Measurements from ENCODE around the gene ERBB3.
"Not testable (repeated sequence)": the region's sequence is repeated elsewhere in the genome, so short reads cannot be mapped to it uniquely, and the experiment has no call there.

Gene ERBB3

DNA sequence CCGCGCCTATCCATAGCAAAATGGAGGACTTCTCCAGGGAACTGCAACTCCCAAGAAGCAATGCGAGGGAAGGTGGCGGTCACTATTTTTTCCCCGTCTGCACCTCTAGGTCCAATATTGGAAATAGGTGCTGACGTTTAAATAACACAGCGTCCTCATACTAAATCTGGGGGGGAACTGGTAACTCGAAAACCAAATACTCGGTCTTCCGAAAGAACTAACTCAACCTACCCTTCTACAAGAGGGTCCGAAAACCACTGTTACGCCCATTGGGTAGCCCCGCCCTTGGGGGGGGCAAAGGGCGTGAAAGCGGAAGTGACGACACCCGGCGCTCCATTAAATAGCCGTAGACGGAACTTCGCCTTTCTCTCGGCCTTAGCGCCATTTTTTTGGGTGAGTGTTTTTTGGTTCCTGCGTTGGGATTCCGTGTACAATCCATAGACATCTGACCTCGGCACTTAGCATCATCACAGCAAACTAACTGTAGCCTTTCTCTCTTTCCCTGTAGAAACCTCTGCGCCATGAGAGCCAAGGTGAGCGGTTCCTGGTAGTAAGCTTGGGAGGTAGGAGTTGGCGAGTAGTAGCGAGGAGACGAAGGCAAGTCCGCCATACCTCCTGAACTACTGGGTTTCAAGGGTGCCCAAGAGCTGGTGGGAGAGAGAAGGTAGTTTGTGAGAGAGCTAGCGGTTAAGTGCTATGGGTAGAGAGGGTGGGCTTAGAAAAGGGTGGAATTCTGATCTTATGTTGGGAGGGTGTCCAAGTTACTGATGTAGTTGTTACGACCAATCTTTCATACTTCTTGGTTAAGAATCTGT is 36.5 kb downstream of the ERBB3 start, which contains the start of gene RPL41:
Gene RPL41 (plus strand): TSS at position 367 of the 815 bp plus-strand sequence.
- peak; percentile 93 to 95 for DNase-seq

- not testable (repeated sequence) for DNase-seq
These were observed 37.2 kb downstream of the ERBB3 start for GRCh38 chr12:56117082-56117706.

- DNase-seq = peak; percentile 99
These were observed 38.1 kb downstream of the ERBB3 start, which contains the start of gene ZC3H10 for GRCh38 chr12:56117778-56118687. Gene ZC3H10, plus strand, starts transcription at chr12:56118266. Its CDS starts 2,297 bp downstream, at chr12:56120563.

DNA sequence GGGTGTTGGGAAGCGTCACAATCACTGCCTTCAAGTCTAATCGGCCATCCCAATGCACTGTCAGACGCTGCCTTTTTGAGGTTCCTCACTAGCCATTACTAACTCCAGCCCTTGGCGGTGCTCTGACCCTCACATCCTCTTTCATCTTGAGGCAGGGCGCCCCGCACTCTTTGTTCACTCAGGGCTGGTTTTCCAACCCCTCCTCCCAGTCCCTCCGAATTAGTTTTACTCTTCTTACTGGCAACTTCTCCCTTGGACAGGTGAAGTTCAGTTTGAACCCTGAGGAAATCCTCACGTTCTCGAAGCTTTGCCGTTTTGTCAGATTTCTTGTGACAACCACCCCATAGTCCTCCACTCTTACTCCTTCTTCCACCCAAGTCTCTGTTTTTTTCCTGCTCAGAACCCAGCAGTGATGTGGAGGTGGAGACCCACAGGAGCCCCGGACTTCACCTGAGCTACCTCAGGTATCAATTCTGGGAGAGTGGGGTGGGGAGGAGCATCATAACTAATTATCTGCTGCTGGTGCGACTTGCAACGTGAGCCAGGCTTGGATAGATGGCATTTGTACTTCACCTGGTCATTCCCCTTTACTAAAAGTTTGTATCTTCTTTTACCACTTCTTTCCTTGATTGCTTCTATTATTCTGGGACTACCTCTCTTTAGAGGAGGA is 38.9 kb downstream of the ERBB3 start:
- no peak for DNase-seq

DNA sequence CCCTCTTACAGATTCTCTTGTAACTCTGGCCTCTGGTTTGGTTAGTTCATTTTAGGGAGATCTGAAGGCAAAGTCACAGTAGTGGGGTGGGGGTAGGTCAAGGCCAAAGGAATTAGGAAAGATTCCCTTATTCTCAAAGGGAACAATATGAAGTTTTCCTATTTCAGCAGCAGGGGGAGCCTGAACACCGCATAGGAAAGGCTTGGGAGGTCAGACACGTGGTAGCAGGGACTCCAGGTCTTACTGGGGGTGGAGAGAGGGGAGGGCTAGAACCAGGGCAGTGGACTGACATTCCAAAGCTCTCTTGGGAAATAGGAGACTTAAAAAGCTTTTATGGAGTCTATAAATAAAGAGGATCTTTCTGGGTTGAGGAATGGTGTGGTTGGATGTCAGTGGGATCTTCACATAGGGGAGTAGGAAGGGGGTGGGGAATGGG is 39.4 kb downstream of the ERBB3 start:
- peak; percentile 84 to 86 for DNase-seq

DNA sequence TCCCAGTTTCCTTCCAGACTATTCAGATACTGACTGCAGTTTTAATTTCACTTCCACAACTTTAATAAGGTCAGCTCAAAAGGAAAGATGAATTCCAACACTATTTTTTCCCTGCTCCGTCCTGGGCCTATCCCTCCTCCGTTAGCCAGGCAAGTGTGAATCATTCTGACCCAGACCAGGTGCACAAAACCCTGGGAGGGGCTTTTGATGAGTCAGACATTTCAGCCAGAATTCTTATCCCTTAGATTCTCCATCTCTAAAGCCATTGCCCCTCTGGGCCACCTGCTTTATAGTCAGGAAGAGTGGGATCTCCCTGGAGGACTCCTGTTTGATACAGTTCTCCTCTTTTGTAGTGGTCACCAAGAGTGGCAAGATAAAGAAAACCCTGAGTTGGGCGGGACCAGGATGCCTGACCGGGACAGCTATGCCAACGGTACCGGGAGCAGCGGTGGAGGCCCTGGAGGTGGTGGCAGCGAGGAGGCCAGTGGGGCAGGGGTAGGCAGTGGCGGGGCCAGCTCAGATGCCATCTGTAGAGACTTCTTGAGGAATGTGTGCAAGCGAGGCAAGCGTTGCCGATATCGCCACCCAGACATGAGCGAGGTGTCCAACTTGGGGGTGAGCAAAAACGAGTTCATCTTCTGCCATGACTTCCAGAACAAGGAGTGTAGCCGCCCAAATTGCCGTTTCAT is 40.3 kb downstream of the ERBB3 start:
- DNase-seq = no peak

DNA sequence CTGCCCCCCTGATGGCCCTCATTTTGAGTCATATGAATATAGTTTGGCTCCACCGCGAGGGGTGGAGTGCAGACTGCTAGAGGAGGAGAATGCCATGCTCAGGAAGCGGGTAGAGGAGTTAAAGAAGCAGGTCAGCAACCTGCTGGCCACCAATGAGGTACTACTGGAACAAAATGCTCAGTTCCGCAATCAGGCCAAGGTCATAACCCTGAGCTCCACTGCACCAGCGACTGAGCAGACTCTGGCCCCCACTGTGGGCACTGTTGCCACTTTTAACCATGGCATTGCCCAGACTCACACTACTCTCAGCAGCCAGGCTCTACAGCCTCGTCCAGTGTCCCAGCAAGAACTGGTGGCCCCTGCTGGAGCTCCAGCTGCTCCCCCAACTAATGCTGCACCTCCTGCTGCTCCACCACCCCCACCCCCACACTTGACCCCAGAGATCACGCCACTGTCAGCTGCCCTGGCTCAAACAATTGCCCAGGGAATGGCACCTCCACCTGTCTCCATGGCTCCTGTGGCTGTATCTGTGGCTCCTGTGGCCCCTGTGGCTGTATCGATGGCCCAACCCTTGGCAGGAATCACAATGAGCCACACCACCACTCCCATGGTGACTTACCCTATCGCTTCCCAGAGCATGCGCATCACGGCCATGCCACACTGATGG is 41.4 kb downstream of the ERBB3 start:
- DNase-seq = no peak

- DNase-seq = peak in 1 of 2 experiments; percentile 61
These were observed 42.7 kb downstream of the ERBB3 start for GRCh38 chr12:56122637-56123036.

DNA sequence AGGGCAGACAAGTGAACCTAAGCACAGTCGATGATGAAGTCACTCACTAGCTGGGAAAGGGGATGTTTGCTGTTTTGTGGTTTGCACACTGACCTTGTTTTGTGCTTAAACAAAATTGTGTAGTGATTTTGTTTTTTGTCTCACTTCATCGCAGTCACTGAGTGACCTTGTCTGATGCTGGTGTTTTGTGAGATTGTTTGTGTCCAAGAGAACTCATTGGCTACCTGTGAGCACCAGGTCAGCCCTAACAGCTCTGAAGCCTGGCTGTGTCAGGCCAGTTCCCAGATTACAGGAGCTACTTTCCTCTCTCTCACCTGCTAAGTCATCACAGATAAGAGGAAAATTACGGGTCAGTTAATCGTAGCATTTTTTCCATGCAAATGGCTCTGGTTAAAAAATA is 44.2 kb downstream of the ERBB3 start:
- DNase-seq = no peak

GRCh38 chr12:56126732-56127239 is 46.8 kb downstream of the ERBB3 start:
- DNase-seq = no peak

- no peak for DNase-seq
These were observed 47.5 kb downstream of the ERBB3 start for GRCh38 chr12:56127485-56127887.

- peak; percentile 99 for DNase-seq
These were observed 48.1 kb downstream of the ERBB3 start, which contains the start of gene ESYT1 for GRCh38 chr12:56127888-56128669. Gene ESYT1, plus strand, starts transcription at chr12:56128267. Its CDS starts 53 bp downstream, at chr12:56128320.

- DNase-seq = no peak
These were observed 48.8 kb downstream of the ERBB3 start for GRCh38 chr12:56128670-56129205.

DNA sequence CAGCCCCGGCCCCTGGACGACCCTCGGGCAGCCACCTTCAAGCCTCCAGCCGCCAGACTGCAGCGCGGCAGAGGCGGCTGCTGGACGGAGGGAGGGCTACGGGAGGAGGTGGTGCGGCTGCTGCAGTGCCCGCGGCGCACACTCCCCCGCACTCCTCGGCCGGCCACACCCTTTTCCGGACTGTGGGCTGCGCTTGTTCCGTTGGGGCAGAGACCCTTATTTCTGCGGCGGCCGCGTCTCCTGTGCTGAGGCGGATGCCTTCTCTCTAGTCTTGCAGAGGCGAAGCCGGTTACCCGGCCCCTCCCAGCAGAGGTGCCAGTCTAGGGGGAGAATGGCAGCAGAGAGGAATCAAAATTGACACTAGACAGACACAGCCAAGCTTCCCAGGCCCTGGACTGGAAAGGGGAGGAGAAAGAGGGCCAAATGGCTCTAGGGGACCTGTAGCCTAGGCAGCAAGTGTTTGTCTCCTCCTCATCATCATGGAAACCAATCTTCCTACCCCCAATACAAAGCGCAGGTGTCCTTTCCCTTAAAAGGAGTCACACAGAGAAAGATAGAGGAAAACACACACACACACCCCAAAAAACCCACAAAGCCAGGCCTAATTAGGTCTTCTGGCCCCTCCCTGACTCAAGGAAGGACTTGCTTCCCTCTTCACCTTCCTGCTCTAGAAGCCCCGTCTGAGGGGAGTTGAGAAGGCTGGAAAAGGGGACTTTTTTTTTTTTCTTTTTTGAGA is 49.4 kb downstream of the ERBB3 start:
- peak in 1 of 2 experiments; percentile 64 for DNase-seq

- DNase-seq = no peak
These were observed 50.1 kb downstream of the ERBB3 start for GRCh38 chr12:56129942-56130495.

- DNase-seq = no peak
These were observed 50.9 kb downstream of the ERBB3 start for GRCh38 chr12:56130876-56131275.

GRCh38 chr12:56134897-56135296 is 54.9 kb downstream of the ERBB3 start:
- DNase-seq = no peak

DNA sequence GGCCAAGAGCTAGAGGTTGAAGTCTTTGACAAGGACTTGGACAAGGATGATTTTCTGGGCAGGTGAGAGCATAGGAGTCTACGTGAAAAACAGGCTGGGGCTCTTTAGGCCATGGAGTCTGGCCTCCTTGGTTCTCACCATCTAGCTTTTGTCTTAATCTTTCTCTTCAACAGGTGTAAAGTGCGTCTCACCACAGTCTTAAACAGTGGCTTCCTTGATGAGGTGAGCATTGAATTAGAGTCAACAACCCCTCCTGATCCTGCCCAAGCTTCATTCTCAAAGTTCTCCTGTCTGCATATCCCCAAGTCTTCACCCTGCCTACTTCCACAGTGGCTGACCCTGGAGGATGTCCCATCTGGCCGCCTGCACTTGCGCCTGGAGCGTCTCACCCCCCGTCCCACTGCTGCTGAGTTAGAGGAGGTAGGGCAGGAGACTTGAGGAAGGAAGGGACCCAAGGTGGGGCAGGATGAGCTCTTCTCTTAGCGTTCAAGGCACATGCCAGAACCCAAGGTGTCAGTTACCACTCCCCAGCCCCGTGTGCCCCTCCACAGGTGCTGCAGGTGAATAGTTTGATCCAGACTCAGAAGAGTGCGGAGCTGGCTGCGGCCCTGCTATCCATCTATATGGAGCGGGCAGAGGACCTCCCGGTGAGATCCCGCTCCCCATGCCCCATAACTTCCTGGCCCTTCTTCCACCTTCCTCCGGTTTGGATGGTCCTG is 58.0 kb downstream of the ERBB3 start:
- no peak for DNase-seq
